ENCODE results near the gene CCDC92. TPM values are rescaled to one million over a fixed set of nuclear protein-coding genes. Genes with fewer than 3 reads are reported as not detected.

Gene CCDC92
- polyA plus RNA-seq, 3 donors: 4.4 to 11.6 (median 5.5) TPM

GRCh38 chr12:123900871-123901376, 71.7 kb downstream of the CCDC92 start:
- DNase-seq: no peak
- Mint-ChIP-seq H3K27ac (no peak overlapping the region), H3K9me3 (peaks cover 0 to 2% (median 0%) of the 10 kb centered on the region in 7 donors), H3K4me1 (peaks cover 12% of the 10 kb centered on the region), H3K4me3 (no peak overlapping the region), H3K27me3 (ENCODE audit: low read depth in 3 of 3) (peaks cover 0 to 3% (median 2%) of the 10 kb centered on the region in 3 donors), H3K36me3 (no peaks in the 10 kb centered on the region)
- no peak overlapping the region for H2AFZ ChIP-seq (ENCODE audit: insufficient read depth, low read depth, low read length, poor library complexity, severe bottlenecking)
- no peak overlapping the region for H3K4me2 ChIP-seq (replicated peaks; ENCODE audit: extremely low read depth, low read length, poor library complexity, severe bottlenecking)
- H3K4me1 ChIP-seq (ENCODE audit: control insufficient read depth in 1 of 2, insufficient read depth in 2 of 2, low read length in 2 of 2): no peaks in the 10 kb centered on the region
- H3K9me3 ChIP-seq (replicated peaks in 1 of 2; ENCODE audit: control insufficient read depth in 1 of 2, insufficient read depth in 1 of 2, low read length in 2 of 2): no peaks in the 10 kb centered on the region
- H3K27me3 ChIP-seq (ENCODE audit: control insufficient read depth in 2 of 2, insufficient read depth in 2 of 2, low read length in 2 of 2): no peaks in the 10 kb centered on the region
- TF ChIP-seq, protein P1, sequence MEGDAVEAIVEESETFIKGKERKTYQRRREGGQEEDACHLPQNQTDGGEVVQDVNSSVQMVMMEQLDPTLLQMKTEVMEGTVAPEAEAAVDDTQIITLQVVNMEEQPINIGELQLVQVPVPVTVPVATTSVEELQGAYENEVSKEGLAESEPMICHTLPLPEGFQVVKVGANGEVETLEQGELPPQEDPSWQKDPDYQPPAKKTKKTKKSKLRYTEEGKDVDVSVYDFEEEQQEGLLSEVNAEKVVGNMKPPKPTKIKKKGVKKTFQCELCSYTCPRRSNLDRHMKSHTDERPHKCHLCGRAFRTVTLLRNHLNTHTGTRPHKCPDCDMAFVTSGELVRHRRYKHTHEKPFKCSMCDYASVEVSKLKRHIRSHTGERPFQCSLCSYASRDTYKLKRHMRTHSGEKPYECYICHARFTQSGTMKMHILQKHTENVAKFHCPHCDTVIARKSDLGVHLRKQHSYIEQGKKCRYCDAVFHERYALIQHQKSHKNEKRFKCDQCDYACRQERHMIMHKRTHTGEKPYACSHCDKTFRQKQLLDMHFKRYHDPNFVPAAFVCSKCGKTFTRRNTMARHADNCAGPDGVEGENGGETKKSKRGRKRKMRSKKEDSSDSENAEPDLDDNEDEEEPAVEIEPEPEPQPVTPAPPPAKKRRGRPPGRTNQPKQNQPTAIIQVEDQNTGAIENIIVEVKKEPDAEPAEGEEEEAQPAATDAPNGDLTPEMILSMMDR (IDR thresholded peaks at IDR 0.05): no peak
- H3K79me2 ChIP-seq (ENCODE audit: insufficient read depth, low read length): no peaks in the 10 kb centered on the region
- 12% methylated on average over 9 of the region's 9 CpGs for WGBS (ENCODE audit: insufficient coverage)
- H3K4me3 ChIP-seq (replicated peaks in 1 of 3; ENCODE audit: low read depth in 2 of 3, low read length in 3 of 3): no peak overlapping the region
- intact Hi-C loops (cut with micrococcal nuclease): no loop called here
- H3K27ac ChIP-seq (ENCODE audit: low read depth in 1 of 2, low read length in 2 of 2): no peak overlapping the region
- no peaks in the 10 kb centered on the region for H4K20me1 ChIP-seq (ENCODE audit: insufficient read depth, low read length)
- no peaks in the 10 kb centered on the region for H3K36me3 ChIP-seq (replicated peaks in 1 of 2; ENCODE audit: control insufficient read depth in 1 of 2, insufficient read depth in 2 of 2, low read length in 2 of 2)
- no peak overlapping the region for H3K9ac ChIP-seq (ENCODE audit: insufficient read depth, low read length, poor library complexity, severe bottlenecking)

DNA sequence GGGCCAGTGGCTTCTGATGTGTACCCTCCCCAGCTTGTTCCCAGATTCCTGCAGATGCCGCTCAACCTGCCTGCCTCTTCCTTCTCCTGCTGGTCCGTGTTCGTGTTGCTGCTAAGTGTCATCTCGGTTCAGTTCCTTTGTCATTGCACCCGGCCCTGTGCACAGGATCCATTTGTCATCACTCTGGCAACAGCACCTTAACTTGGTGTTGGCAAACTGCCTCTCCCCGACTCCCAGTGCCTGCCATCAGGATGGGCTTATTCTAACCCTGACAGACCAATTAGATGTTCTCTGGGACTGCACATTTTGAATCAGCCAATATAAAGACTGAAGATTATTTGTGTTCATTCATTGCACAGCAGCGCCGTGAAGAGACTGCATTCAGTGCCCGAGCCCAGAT, 73.3 kb downstream of the CCDC92 start:
- Mint-ChIP-seq H3K36me3 (no peaks in the 10 kb centered on the region), H3K4me1 (peaks cover 12% of the 10 kb centered on the region), H3K27ac (no peak overlapping the region), H3K9me3 (peaks cover 0 to 2% (median 0%) of the 10 kb centered on the region in 7 donors), H3K27me3 (ENCODE audit: low read depth in 3 of 3) (peaks cover 0 to 3% (median 1%) of the 10 kb centered on the region in 3 donors), H3K4me3 (no peak overlapping the region)
- no peak for DNase-seq
- Histone ChIP-seq H3K4me3 (replicated peaks in 1 of 3; ENCODE audit: low read depth in 2 of 3, low read length in 3 of 3) (no peak overlapping the region), H3K27me3 (ENCODE audit: control insufficient read depth in 2 of 2, insufficient read depth in 2 of 2, low read length in 2 of 2) (no peaks in the 10 kb centered on the region), H2AFZ (ENCODE audit: insufficient read depth, low read depth, low read length, poor library complexity, severe bottlenecking) (no peak overlapping the region), H3K4me1 (ENCODE audit: control insufficient read depth in 1 of 2, insufficient read depth in 2 of 2, low read length in 2 of 2) (no peaks in the 10 kb centered on the region), H3K27ac (ENCODE audit: low read depth in 1 of 2, low read length in 2 of 2) (no peak overlapping the region), H3K9me3 (replicated peaks in 1 of 2; ENCODE audit: control insufficient read depth in 1 of 2, insufficient read depth in 1 of 2, low read length in 2 of 2) (no peaks in the 10 kb centered on the region), H3K79me2 (ENCODE audit: insufficient read depth, low read length) (no peaks in the 10 kb centered on the region), H3K4me2 (replicated peaks; ENCODE audit: extremely low read depth, low read length, poor library complexity, severe bottlenecking) (no peak overlapping the region), H3K36me3 (replicated peaks in 1 of 2; ENCODE audit: control insufficient read depth in 1 of 2, insufficient read depth in 2 of 2, low read length in 2 of 2) (no peaks in the 10 kb centered on the region), H4K20me1 (ENCODE audit: insufficient read depth, low read length) (no peaks in the 10 kb centered on the region), H3K9ac (ENCODE audit: insufficient read depth, low read length, poor library complexity, severe bottlenecking) (no peak overlapping the region)
- intact Hi-C loops (cut with micrococcal nuclease): no loop called here
- 93% methylated on average over 9 of the region's 9 CpGs for WGBS (ENCODE audit: insufficient coverage)
- TF ChIP-seq, protein P1 (IDR thresholded peaks at IDR 0.05): no peak

Measured in CD14-positive monocyte (primary cell).